Activated gamma-delta T cell treated with Interleukin-2 at 50 U/mL for 16 hours (primary cell): ENCODE data around the gene SFSWAP.
"Not testable (repeated sequence)": the region's sequence is repeated elsewhere in the genome, so short reads cannot be mapped to it uniquely, and the experiment has no call there.

ENCODE experiments used
- DNase-seq: peaks from one replicate; pipeline ENCODE4 v3.0.0-alpha.2; 2020

The SFSWAP gene

GRCh38 chr12:131710464-131711457, at the start of gene SFSWAP:
Gene SFSWAP (plus strand): TSS chr12:131711090. CDS start chr12:131711230, 140 bp downstream.
- peak; percentile 67 for DNase-seq

DNA sequence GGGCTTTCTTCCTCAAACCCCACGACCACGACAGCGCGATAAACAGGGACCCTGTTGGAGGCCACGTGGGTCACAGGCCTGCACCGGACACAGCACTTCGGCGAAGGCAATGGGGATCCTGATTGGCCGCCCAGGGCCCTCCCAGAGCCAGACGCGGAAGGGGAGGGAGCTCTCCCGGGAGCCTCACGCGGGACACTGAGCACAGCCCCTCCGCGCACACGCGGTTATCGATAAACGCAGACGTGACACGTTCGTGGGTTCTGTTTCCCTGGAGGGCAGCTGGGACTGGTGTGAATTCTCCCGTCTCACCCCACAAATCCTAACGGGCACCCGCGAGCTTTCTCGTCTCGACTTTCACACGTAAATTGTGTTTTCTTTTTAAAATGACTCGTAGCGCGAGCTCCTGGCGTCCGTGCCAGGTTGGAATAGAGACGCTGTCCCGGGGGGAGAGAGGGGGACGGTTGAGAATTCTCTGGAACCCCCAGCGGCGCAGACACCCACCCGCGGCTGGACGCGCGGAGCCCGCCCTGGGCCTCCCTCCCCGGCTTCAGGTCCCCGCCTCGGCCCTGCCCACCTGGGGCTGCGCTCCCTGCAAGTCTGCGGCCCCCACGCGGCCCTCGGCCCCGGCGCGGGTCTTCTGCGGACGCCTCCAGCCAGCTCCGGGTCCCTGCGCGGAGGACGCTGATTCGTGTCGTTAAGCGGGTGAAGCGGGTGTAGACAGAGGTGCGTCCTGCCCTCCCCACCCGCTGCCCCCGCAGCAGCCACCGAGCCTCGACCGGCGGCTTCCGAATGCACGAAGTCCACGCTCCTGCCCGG, 49.5 kb upstream of the SFSWAP start:
- DNase-seq, result not testable (repeated sequence)

DNA sequence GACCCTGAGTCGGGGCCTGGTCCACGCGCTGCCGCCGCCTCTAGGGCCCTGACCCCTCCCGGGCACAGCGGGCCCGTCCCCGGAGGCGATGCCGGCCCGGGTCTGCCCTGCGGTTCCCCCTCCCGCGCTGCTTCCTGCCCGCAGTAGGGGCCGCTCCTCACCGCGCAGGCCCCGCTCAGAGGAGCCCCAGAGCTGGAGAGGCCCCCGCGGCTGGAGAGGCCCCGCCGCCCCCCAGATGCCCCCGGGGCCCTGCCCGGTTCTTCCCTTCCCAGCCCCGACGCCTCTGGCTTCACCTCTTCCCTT, 49.0 kb upstream of the SFSWAP start:
- DNase-seq, result not testable (repeated sequence)

GRCh38 chr12:131662346-131662745, 48.5 kb upstream of the SFSWAP start:
- not testable (repeated sequence) for DNase-seq

- not testable (repeated sequence) for DNase-seq
Measured at GRCh38 chr12:131665666-131666065, 45.2 kb upstream of the SFSWAP start.

DNA sequence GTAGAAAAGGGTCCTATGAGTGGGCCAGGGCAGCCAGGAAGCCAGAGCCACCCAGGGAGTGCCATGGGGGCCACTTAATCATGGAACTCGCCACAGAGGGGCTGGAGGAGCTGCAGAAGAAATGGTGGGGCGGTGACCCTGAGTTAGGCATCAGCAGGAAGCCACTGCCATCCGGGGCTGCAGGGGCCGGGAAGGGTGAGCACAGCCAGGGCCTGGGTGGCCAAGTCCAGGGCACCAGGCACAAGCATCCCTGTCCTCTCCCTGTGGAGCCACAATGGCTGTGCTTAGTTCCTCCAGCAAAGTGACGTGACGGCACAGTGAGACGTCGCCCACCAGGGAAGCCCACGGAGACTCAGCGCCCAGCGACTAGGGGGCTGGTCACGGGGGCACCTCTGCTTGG, 44.4 kb upstream of the SFSWAP start:
- DNase-seq, result not testable (repeated sequence)

GRCh38 chr12:131666978-131667601, 43.8 kb upstream of the SFSWAP start:
- not testable (repeated sequence) for DNase-seq

GRCh38 chr12:131671276-131671675, 39.6 kb upstream of the SFSWAP start:
- no peak for DNase-seq

DNA sequence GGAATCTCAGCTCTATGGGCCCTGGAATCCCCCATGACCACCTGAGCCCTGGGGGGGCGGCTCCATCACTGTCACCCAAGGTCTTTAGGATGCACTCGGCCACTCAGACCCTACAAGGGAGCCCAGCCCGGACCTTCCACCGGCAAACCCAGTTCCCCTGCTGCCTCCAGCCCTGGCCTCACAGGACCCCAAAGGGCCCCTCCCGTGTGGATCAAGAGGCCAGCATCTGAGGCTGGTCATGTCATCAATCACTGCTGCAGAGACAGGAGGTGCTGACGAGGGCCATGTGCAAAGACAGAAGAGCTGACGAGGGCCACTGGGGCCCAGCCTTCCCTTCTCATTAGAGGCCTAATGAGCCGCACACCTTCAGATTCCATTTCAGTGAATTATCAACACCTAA, 39.0 kb upstream of the SFSWAP start:
- DNase-seq, result no peak

GRCh38 chr12:131672311-131672940, 38.5 kb upstream of the SFSWAP start:
- no peak for DNase-seq

- DNase-seq, result no peak
Measured at GRCh38 chr12:131672941-131673887, 37.7 kb upstream of the SFSWAP start.

GRCh38 chr12:131673888-131674257, 37.0 kb upstream of the SFSWAP start:
- no peak for DNase-seq

DNA sequence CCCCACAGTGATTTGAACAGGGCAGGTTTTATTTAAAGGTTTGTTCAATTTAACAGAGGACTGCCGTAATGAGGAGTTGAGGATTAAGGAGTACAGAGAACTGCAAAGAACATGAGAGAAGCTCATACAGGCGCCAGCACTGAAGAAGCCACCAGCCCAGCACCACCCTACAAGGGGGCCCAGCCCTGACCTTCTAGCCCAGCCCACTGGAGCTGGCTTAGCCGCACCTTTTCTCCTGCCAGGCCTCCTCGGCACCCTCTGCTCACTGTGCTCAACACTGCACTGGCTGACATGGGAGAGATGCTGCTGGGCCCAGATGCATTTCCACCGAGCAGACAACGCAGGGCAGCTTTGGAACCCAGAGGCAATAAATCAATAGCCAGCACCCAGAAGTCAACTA, 36.5 kb upstream of the SFSWAP start:
- DNase-seq, result no peak

DNA sequence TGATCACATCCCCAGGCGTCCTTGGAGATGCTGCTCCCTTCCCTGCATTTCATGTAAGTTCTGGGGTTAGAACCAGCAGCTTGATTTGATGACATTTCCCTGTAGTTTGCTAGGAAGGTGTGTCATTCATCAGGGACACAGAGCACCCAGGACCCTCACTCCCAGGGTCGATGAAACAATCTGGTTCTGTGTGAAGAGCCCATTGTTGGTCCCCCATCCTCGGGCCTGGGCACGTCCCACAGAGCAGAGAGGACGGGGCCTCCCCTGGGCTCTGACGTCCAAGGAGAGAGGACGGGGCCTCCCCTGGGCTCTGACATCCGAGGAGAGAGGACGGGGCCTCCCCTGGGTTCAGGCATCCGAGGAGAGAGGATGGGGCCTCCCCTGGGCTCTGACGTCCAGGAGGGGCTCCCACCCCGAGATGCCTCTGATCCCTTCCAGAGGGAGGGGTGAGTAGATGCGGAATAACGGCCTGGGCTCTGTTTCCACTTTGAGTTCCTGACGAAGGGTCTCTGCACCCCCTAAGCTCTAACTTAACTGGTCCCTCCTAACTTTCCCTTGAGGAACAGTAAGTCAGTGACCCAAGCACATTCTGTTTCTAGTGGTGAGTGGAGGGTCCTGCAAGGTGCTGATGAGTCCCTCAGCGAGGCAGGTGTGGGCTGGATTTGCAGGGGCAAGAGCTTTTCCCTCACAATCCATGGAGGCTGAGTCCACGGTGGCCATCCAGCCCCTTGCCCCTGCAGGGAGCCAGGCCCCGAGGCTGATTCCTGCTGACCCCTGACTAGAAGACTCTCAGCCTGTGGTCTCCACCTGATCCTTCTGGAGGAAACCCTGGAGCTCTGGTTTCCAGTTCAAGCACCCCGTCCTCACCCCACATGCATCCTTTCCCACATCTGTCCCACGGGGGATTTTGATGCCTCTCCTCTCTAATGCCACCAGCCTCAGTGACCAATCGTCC, 35.5 kb upstream of the SFSWAP start:
- DNase-seq, result no peak

- DNase-seq, result no peak
Measured at GRCh38 chr12:131676544-131676943, 34.3 kb upstream of the SFSWAP start.

DNA sequence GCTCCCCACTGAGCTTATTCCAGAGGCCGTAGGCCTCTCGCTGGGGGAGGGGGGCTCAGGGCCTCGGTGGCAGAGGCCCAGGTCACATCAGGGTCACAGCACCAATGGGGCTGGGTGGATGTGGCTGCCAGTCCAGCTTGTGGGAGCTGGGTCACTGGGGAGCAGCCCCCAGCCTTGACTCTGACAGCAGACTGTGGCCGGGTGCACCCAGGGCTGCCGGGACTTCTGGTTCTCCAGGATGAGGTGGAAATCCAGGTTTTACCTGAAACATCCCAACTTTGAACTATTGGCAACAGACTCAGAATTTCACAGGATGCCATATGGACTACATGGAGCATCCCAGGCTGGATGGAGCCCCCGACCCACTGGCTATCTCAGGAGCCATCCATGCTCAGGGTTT, 33.8 kb upstream of the SFSWAP start:
- DNase-seq, result not testable (repeated sequence)

DNA sequence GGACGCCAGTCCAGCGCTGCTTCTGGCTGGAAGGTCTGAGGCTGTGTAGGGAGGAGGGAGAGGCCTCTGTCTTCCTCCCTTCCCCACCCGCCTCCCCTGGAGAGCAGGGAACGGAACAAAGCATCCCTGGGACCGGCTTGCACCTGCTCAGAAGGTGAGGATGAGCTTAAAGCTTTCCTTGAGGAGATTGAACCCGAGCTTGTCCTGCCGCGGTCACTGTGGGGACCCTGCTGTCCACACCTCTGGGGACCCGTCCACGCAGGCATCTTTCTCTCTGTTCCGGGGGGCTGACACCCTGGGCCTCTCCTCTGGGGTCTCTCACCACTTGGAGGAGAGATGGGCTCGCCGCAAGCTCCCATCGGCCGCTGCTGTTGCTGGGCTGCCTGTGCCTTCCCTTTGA, 33.2 kb upstream of the SFSWAP start:
- no peak for DNase-seq

DNA sequence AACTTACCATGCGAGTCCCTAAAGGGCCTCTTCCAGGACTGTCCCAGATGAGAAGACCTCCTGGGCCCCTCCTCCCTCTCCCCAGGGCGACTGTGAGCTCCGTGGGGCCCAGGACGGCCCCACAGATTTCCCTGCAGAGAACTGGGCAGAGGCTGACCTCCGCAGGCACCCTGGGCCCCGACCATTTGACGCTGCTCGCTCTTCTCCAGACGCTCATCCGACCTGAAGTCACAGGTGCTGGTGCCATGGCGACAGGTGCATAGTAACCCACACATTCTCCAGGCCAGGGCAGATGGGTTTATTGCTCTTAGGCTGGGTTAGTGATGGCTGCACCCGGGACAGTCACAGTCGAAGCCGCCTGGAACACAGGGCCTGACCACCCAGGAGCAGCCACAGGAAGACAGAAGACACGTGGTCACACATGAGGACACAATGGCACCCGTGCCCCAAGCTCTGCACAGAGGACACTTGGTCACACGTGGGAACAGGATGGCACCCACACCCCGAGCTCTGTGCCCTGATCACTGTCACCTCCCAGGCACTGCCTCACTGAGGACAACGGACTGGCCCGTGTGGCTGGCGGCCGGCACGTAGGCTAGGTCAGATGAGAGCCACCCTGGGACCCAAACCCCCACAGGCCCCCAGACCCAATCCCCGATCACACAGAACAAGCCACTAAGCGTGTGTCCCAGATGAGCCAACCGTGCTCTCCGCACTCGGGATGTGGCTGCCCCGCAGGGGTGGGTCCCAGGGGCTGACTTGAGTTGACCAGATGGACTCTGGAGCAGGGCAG, 32.3 kb upstream of the SFSWAP start:
- not testable (repeated sequence) for DNase-seq

DNA sequence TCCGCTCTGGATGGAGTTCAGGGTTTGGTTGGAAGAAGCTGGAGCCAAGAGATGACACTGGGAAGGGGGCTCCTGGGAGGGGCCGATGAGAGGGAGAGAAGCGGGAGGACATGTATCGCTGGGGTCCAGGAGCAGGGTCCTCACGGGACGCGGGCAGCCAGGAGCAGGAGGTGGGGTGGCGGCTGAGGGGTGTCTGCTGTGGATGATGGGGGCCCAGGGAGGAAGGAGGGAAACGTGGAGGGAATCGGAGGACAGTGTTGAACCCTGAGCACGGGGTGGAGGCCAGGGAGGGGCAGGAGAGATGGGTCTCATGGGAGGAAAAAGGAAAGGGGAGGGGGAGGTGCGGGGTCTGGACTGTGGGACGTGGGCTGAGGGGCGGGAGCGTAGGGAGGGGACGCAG, 31.7 kb upstream of the SFSWAP start:
- DNase-seq, result not testable (repeated sequence)

GRCh38 chr12:131679816-131680215, 31.1 kb upstream of the SFSWAP start:
- DNase-seq, result not testable (repeated sequence)
